ENCODE results near the gene ZMIZ1.

- no peak for TF ChIP-seq POLR2AphosphoS5 (IDR thresholded peaks at IDR 0.05; ENCODE audit: low read depth, low read length)
- TF ChIP-seq SIN3A (IDR thresholded peaks at IDR 0.05; ENCODE audit: borderline replicate concordance, insufficient read depth, low read length), result no peak
Measured at GRCh38 chr10:79263939-79264338, 195.2 kb downstream of the ZMIZ1 start.
